Mononuclear cell (primary cell): ENCODE data around the gene UQCC5. TPM values are rescaled to one million over a fixed set of nuclear protein-coding genes. Genes with fewer than 3 reads are reported as not detected.

Experiments used
- H3K27me3 ChIP-seq: 2 replicates; pipeline ENCODE4 v1.6.0; 2011; ENCODE audit warnings: low read length, control low read depth; ENCODE audit not compliant: insufficient read depth
- H3K4me1 ChIP-seq: 2 replicates; pipeline ENCODE4 v1.5.1; 2011; ENCODE audit warnings: mild to moderate bottlenecking, low read length, control low read depth; ENCODE audit not compliant: insufficient read depth
- H3K4me3 ChIP-seq: 2 replicates; pipeline ENCODE4 v1.5.1; 2011; ENCODE audit warnings: mild to moderate bottlenecking, low read length, moderate library complexity
- H3K9me3 ChIP-seq: 2 replicates; pipeline ENCODE4 v1.5.1; 2011; ENCODE audit warnings: low read depth, mild to moderate bottlenecking, control low read depth, low read length
- total RNA-seq: library from RNA; depleted of rRNA; stranded (reverse); fragments of >200 nt; gene quantifications from one replicate; pipeline ENCODE4 v1.2.3, GENCODE V29; 2012

Gene UQCC5
- total RNA-seq, 1 donor: 1.2 TPM

DNA sequence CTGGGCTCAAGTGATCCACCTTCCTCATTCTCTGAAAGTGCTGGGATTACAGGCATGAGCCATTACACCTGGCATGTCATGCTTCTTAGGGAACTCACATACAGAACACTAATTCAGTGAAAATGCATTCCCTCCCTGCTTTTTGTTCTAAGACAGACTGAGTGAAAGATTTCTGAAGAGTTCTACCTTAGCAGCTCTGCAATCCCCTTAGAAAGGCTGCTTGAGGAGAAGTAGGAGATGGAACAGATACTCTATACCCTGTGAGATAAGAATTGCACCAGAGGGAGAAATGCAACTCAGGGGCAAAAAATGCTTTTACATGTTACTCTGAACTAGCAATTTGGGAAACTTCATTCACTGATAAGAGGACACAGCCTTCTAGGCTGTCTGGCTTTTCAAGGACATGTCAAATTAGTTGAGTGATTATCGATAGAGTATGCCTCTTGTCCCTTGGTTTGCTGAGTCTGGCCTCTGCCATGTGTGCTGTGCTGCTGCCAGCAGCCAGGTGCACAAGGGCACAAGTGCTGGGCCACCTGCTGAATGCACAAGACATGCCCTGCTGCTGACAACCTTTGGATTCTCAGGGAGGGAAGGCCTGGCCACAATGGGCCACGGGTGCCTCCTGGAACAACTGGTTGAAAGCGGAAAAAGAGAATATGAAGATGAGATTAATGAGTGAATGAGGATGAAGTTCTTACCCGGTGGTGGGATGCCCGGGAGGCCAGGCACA, 17.8 kb downstream of the UQCC5 start:
- Histone ChIP-seq H3K4me3 (no peak overlapping the region), H3K4me1 (no peaks in the 10 kb centered on the region), H3K9me3 (no peaks in the 10 kb centered on the region), H3K27me3 (no peaks in the 10 kb centered on the region)

DNA sequence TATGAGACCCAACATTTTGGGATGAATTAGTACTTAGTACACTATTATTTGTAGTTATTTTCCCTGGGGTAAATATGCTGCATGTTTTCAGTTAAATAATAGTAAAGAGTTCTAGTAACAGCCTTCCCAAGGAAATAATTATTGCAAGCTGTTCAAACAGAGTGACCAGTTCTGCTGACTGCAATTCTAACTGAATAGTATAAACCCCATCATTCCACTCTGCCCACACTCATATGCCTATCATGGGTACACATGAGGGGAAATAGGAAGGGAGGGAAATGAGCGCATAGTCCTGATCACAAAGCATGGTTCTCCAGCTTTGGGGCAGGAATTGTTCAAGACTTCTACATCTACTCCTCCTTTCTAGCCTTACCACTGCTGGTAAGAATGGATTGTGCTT, 18.7 kb downstream of the UQCC5 start:
- Histone ChIP-seq H3K27me3 (no peaks in the 10 kb centered on the region), H3K4me1 (no peaks in the 10 kb centered on the region), H3K4me3 (no peak overlapping the region), H3K9me3 (no peaks in the 10 kb centered on the region)

GRCh38 chr3:52557011-52557960, 20.9 kb downstream of the UQCC5 start:
- Histone ChIP-seq H3K4me3 (no peak overlapping the region), H3K4me1 (no peaks in the 10 kb centered on the region), H3K9me3 (no peaks in the 10 kb centered on the region), H3K27me3 (no peaks in the 10 kb centered on the region)

DNA sequence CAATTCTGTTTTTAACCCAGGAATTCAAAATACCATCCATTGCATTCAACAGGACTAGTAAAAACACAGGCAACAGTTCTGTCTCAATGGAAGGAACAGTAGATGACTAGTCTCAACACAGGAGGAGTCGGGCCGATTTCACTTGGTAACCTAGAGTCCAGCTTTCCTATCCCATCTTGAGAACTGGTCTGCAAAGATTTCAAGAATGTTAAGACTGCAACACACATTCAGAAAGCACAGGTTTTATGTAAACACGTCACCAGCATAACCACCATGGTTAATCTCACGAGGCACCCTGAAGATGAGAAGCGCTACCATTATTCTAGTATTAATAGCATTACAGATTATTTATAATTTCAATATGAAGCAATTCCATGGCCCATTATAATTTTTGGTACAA, 22.0 kb downstream of the UQCC5 start:
- H3K4me1 ChIP-seq: no peaks in the 10 kb centered on the region
- no peaks in the 10 kb centered on the region for H3K9me3 ChIP-seq
- no peak overlapping the region for H3K4me3 ChIP-seq
- no peaks in the 10 kb centered on the region for H3K27me3 ChIP-seq

DNA sequence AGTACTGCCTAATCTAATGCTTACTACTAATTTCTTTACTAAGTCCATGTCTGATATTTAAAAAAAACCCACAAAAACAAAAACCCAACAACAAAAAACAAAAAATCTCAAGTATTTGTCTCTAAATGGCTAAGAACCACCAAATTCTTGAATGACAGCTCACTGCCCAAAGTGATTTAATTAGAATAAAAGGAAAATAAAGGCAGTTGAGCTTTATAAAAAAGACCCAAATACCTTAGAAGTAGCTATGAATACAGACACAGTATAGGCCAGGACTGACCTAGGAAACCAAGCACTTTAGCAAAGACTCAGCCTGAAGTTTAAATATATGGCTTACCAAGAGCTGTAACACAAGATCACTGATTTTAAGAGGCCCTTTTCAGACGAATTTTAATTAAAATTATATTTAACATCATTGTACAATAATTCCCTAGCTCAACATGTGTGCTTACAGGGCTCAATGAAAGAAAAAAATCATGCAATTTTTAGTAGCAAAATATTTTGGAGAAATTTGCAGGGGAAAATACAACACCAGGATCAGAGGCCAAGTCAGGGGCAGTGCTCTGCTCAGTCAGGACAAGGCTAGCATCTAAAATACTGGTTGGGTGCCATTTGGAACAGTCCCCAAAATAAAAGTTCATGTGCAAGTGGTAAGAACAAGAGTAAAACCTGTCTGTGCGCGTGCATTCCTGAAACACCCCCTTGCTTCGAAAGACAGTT, 24.8 kb downstream of the UQCC5 start:
- H3K27me3 ChIP-seq: no peaks in the 10 kb centered on the region
- H3K4me3 ChIP-seq: no peak overlapping the region
- H3K9me3 ChIP-seq: no peaks in the 10 kb centered on the region
- no peaks in the 10 kb centered on the region for H3K4me1 ChIP-seq

- no peaks in the 10 kb centered on the region for H3K9me3 ChIP-seq
- no peaks in the 10 kb centered on the region for H3K27me3 ChIP-seq
- no peak overlapping the region for H3K4me3 ChIP-seq
Measured at GRCh38 chr3:52563984-52564383, 27.6 kb downstream of the UQCC5 start.

GRCh38 chr3:52568069-52568468, 31.7 kb downstream of the UQCC5 start:
- Histone ChIP-seq H3K27me3 (no peaks in the 10 kb centered on the region), H3K4me1 (no peaks in the 10 kb centered on the region), H3K9me3 (no peaks in the 10 kb centered on the region), H3K4me3 (no peak overlapping the region)

More at GRCh38 chr3:52563984-52564383, 27.6 kb downstream of the UQCC5 start:
- H3K4me1 ChIP-seq: no peaks in the 10 kb centered on the region

DNA sequence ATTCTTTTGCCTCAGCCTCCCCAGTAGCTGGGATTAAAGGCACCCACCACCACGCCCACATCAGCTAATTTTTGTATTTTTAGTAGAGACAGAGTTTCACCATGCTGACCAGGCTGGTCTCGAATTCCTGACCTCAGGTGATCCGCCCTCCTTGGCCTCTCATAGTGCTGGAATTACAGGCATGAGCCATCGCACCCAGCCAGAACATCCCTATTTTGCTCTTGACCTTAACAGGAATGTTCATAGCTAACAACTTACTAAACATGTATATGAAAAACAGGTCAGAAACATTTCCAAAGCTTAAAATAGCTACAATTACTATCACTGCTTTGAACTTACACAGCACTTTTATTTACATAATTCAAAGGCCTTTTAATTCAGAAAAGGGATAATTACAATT, 33.7 kb downstream of the UQCC5 start:
- Histone ChIP-seq H3K4me3 (no peak overlapping the region), H3K9me3 (no peaks in the 10 kb centered on the region), H3K4me1 (no peaks in the 10 kb centered on the region), H3K27me3 (no peaks in the 10 kb centered on the region)

DNA sequence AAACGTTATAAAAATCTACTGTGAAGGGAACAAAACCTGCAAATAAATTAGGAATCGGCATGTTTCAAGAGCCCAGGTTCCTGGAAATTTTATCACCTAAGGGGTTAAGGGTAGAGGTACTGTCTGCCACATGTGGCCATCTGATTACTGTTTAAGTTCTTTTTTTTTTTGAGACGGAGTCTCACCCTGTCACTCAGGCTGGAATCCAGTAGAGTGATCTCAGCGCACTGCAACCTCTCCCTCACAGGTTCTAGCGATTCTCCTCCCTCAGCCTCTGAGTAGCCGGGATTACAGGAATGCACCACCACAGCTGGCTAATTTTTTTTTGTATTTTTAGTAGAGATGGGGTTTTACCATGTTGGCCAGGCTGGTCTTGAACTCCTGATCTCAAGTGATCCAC, 35.8 kb downstream of the UQCC5 start:
- H3K4me3 ChIP-seq: no peak overlapping the region
- no peaks in the 10 kb centered on the region for H3K9me3 ChIP-seq
- no peaks in the 10 kb centered on the region for H3K27me3 ChIP-seq
- no peaks in the 10 kb centered on the region for H3K4me1 ChIP-seq

GRCh38 chr3:52574056-52574965, 37.9 kb downstream of the UQCC5 start:
- H3K4me1 ChIP-seq: no peaks in the 10 kb centered on the region
- H3K9me3 ChIP-seq: no peaks in the 10 kb centered on the region
- no peaks in the 10 kb centered on the region for H3K27me3 ChIP-seq
- no peak overlapping the region for H3K4me3 ChIP-seq

Other genes starting within 250 kb of the UQCC5 start
- gene GLYCTK, start 248.8 kb upstream of the UQCC5 start, total RNA-seq: 13.3 TPM
- gene DNAH1, start 220.3 kb upstream of the UQCC5 start, total RNA-seq: 20.9 TPM
- 58.1 TPM for gene BAP1, start 126.6 kb upstream of the UQCC5 start, total RNA-seq
- 9.3 TPM for gene PHF7, start 125.9 kb upstream of the UQCC5 start, total RNA-seq
- gene SEMA3G, start 91.5 kb upstream of the UQCC5 start, total RNA-seq: 0.31 TPM
- 0.31 TPM for gene TNNC1, start 82.6 kb upstream of the UQCC5 start, total RNA-seq
- gene NISCH, start 81.0 kb upstream of the UQCC5 start, total RNA-seq: 75.8 TPM
- 42.6 TPM for gene STAB1, start 41.3 kb upstream of the UQCC5 start, total RNA-seq
- 0.73 TPM for gene NT5DC2, start 2.7 kb upstream of the UQCC5 start, total RNA-seq
- 48.7 TPM for gene PBRM1, start 149.3 kb downstream of the UQCC5 start, total RNA-seq
- gene GNL3, start 149.4 kb downstream of the UQCC5 start, total RNA-seq: 110 TPM
- 7.6 TPM for gene GLT8D1, start 169.2 kb downstream of the UQCC5 start, total RNA-seq
- 44.7 TPM for gene SPCS1, start 169.5 kb downstream of the UQCC5 start, total RNA-seq
- gene NEK4, start 234.3 kb downstream of the UQCC5 start, total RNA-seq: 12.3 TPM
- 0.52 TPM for gene ITIH1, start 241.0 kb downstream of the UQCC5 start, total RNA-seq